Chondrocyte (in vitro differentiated cells): ENCODE data around the gene COL21A1. TPM values are rescaled to one million over a fixed set of nuclear protein-coding genes. Genes with fewer than 3 reads are reported as not detected.

Experiments used
- DNase-seq: peaks from one replicate; pipeline ENCODE4 v3.0.0; 2021; ENCODE audit warnings: mixed read lengths, low spot score
- H3K27ac Mint-ChIP-seq: one replicate; pipeline ENCODE4 v1.8.0; 2021; ENCODE audit warnings: mild to moderate bottlenecking, moderate library complexity, mixed read lengths; ENCODE audit not compliant: unreplicated experiment
- H3K27me3 Mint-ChIP-seq: 2 replicates; pipeline ENCODE4 v1.8.0; 2021; ENCODE audit warnings: low read depth, mixed read lengths
- H3K36me3 Mint-ChIP-seq: 2 replicates; pipeline ENCODE4 v1.8.0; 2021; ENCODE audit warnings: low read depth, mixed read lengths
- H3K4me1 Mint-ChIP-seq: 2 replicates; pipeline ENCODE4 v1.8.0; 2021; ENCODE audit warnings: low read depth, mild to moderate bottlenecking, mixed read lengths
- H3K4me3 Mint-ChIP-seq: one replicate; pipeline ENCODE4 v1.8.0; 2021; ENCODE audit warnings: mild to moderate bottlenecking, moderate library complexity, mixed read lengths; ENCODE audit not compliant: unreplicated experiment
- H3K9me3 Mint-ChIP-seq: 2 replicates; pipeline ENCODE4 v1.8.0; 2021; ENCODE audit warnings: low read depth, mixed read lengths
- total RNA-seq: library from RNA; stranded (reverse); gene quantifications from 3 replicates; pipeline ENCODE4 v1.2.1, GENCODE V29; 2021
- TF ChIP-seq, protein P1 (sequence below): fragments of 200-600 bp; sonication (generic); IDR thresholded peaks from 2 replicates; pipeline ENCODE4 v1.5.0; 2021; ENCODE audit warnings: antibody characterized with exemption, mild to moderate bottlenecking, moderate library complexity

The COL21A1 gene
- total RNA-seq, 1 donor from 2014 or later, result 68.9 TPM

- H3K36me3 Mint-ChIP-seq, result peaks cover 11% of the 10 kb centered on the region
- no peak for DNase-seq
- no peak overlapping the region for H3K27ac Mint-ChIP-seq
- TF ChIP-seq, protein P1, sequence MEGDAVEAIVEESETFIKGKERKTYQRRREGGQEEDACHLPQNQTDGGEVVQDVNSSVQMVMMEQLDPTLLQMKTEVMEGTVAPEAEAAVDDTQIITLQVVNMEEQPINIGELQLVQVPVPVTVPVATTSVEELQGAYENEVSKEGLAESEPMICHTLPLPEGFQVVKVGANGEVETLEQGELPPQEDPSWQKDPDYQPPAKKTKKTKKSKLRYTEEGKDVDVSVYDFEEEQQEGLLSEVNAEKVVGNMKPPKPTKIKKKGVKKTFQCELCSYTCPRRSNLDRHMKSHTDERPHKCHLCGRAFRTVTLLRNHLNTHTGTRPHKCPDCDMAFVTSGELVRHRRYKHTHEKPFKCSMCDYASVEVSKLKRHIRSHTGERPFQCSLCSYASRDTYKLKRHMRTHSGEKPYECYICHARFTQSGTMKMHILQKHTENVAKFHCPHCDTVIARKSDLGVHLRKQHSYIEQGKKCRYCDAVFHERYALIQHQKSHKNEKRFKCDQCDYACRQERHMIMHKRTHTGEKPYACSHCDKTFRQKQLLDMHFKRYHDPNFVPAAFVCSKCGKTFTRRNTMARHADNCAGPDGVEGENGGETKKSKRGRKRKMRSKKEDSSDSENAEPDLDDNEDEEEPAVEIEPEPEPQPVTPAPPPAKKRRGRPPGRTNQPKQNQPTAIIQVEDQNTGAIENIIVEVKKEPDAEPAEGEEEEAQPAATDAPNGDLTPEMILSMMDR, result no peak
- H3K4me3 Mint-ChIP-seq, result no peak overlapping the region
- H3K9me3 Mint-ChIP-seq, result peaks cover 16% of the 10 kb centered on the region
- H3K27me3 Mint-ChIP-seq, result no peaks in the 10 kb centered on the region
- peaks cover 56% of the 10 kb centered on the region for H3K4me1 Mint-ChIP-seq
These were observed 102.6 kb downstream of the COL21A1 start for GRCh38 chr6:56144538-56145324.

DNA sequence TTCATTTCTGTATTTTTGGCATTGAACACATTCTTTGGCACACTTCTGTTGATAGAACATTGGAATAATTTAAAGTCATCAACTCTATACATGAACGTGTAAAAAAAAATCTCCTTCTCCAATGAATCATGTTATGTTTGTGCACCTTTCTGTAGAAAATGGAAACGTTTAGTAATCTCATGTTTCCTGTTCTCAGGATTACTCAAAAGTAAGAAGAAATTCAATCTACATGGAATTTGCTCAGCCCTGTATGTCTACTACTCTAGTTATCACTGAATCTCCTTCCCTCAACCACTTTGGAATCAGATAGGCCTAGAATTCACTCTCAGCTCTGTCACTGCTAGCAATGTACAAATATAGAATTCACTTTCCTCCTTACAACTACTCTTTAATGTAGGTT lies 103.6 kb downstream of the COL21A1 start:
- H3K4me3 Mint-ChIP-seq, result no peak overlapping the region
- no peaks in the 10 kb centered on the region for H3K27me3 Mint-ChIP-seq
- DNase-seq, result no peak
- TF ChIP-seq, protein P1, result no peak
- H3K27ac Mint-ChIP-seq, result no peak overlapping the region
- H3K9me3 Mint-ChIP-seq, result peaks cover 13% of the 10 kb centered on the region
- peaks cover 12% of the 10 kb centered on the region for H3K36me3 Mint-ChIP-seq
- peaks cover 49% of the 10 kb centered on the region for H3K4me1 Mint-ChIP-seq

- peaks cover 10% of the 10 kb centered on the region for H3K9me3 Mint-ChIP-seq
- TF ChIP-seq, protein P1, result no peak
These were observed 107.3 kb downstream of the COL21A1 start for GRCh38 chr6:56140090-56140489.

GRCh38 chr6:56115715-56116114 lies 131.7 kb downstream of the COL21A1 start:
- H3K36me3 Mint-ChIP-seq, result peaks cover 28% of the 10 kb centered on the region
- H3K27me3 Mint-ChIP-seq, result no peaks in the 10 kb centered on the region
- DNase-seq, result no peak
- TF ChIP-seq, protein P1, result no peak
- no peaks in the 10 kb centered on the region for H3K4me1 Mint-ChIP-seq
- H3K9me3 Mint-ChIP-seq, result peaks cover 19% of the 10 kb centered on the region
- no peak overlapping the region for H3K27ac Mint-ChIP-seq
- no peak overlapping the region for H3K4me3 Mint-ChIP-seq

More at GRCh38 chr6:56140090-56140489, 107.3 kb downstream of the COL21A1 start:
- Mint-ChIP-seq H3K4me1 (peaks cover 16% of the 10 kb centered on the region), H3K36me3 (peaks cover 21% of the 10 kb centered on the region), H3K27me3 (no peaks in the 10 kb centered on the region), H3K4me3 (no peak overlapping the region), H3K27ac (no peak overlapping the region)
- DNase-seq, result no peak

- TF ChIP-seq, protein P1, result no peak
- no peaks in the 10 kb centered on the region for H3K27me3 Mint-ChIP-seq
- peaks cover 5% of the 10 kb centered on the region for H3K9me3 Mint-ChIP-seq
- no peak overlapping the region for H3K27ac Mint-ChIP-seq
- no peak overlapping the region for H3K4me3 Mint-ChIP-seq
- H3K36me3 Mint-ChIP-seq, result peaks cover 16% of the 10 kb centered on the region
- H3K4me1 Mint-ChIP-seq, result peaks cover 17% of the 10 kb centered on the region
- DNase-seq, result no peak
These were observed 138.2 kb downstream of the COL21A1 start for GRCh38 chr6:56109149-56109548.
